WTC11 (cell line): Measurements from ENCODE around the gene EBF3. TPM values are rescaled to one million over a fixed set of nuclear protein-coding genes. Genes with fewer than 3 reads are reported as not detected.

Experiments used
- ATAC-seq: fragments of 200-7000 bp; cut with Tn5 transposase; 2 replicates; pipeline ENCODE4 v1.10.0; 2021; ENCODE audit warnings: mild to moderate bottlenecking, moderate library complexity
- CTCF ChIA-PET: fragments of 300-600 bp; sonication (Branson Sonifier 250); formaldehyde crosslinking; loops from one replicate; lab custom pipeline; 2021; ENCODE audit warnings: antibody characterized with exemption; lab: Charles Lee
- POLR2A ChIA-PET: fragments of 350-600 bp; sonication (Branson Sonifier 250); formaldehyde crosslinking; loops from one replicate; lab custom pipeline; 2021; ENCODE audit warnings: antibody characterized with exemption; lab: Charles Lee
- DNase-seq: peaks from one replicate; pipeline ENCODE4 v3.0.0; 2021; ENCODE audit warnings: low spot score
- H3K27ac Mint-ChIP-seq: 2 replicates; pipeline ENCODE4 v1.8.0; 2021; ENCODE audit warnings: mixed read lengths
- H3K27me3 Mint-ChIP-seq: 2 replicates; pipeline ENCODE4 v1.8.0; 2021; ENCODE audit warnings: low read depth, mild to moderate bottlenecking, moderate library complexity, mixed read lengths
- H3K36me3 Mint-ChIP-seq: 2 replicates; pipeline ENCODE4 v1.8.0; 2021; ENCODE audit warnings: mixed read lengths
- H3K4me1 Mint-ChIP-seq: 2 replicates; pipeline ENCODE4 v1.8.0; 2022; ENCODE audit warnings: mixed read lengths
- H3K4me3 Mint-ChIP-seq: 2 replicates; pipeline ENCODE4 v1.8.0; 2021; ENCODE audit warnings: mild to moderate bottlenecking, moderate library complexity, mixed read lengths
- H3K9me3 Mint-ChIP-seq: 2 replicates; pipeline ENCODE4 v1.8.0; 2021; ENCODE audit warnings: mixed read lengths
- CREM ChIP-seq: sonication (generic); formaldehyde crosslinking; IDR thresholded peaks from 2 replicates; pipeline ENCODE4 v1.8.1; 2022; ENCODE audit warnings: mild to moderate bottlenecking, missing genetic modification reagents, moderate library complexity
- ETV6 ChIP-seq: sonication (generic); formaldehyde crosslinking; IDR thresholded peaks from 2 replicates; pipeline ENCODE4 v1.8.1; 2022; ENCODE audit warnings: mild to moderate bottlenecking, missing genetic modification reagents
- FOXJ3 ChIP-seq: sonication (generic); formaldehyde crosslinking; IDR thresholded peaks from 2 replicates; pipeline ENCODE4 v1.9.0; 2021; ENCODE audit warnings: missing genetic modification reagents, mild to moderate bottlenecking, borderline replicate concordance
- GTF2I ChIP-seq: fragments of 250-450 bp; sonication (Bioruptor Pico); conservative IDR thresholded peaks from 2 replicates; pipeline ENCODE4 v1.4.0; 2021; ENCODE audit warnings: mild to moderate bottlenecking
- KAT7 ChIP-seq: sonication (generic); formaldehyde crosslinking; IDR thresholded peaks from 2 replicates; pipeline ENCODE4 v1.8.1; 2023; ENCODE audit warnings: missing genetic modification reagents, mild to moderate bottlenecking, borderline replicate concordance
- MYBL2 ChIP-seq: sonication (generic); formaldehyde crosslinking; IDR thresholded peaks from 2 replicates; pipeline ENCODE4 v1.8.1; 2023; ENCODE audit warnings: mild to moderate bottlenecking, moderate library complexity, missing genetic modification reagents
- NFATC4 ChIP-seq: fragments of 250-450 bp; sonication (Bioruptor Pico); IDR thresholded peaks from 2 replicates; pipeline ENCODE4 v1.9.0; 2021; ENCODE audit warnings: mild to moderate bottlenecking
- NR3C1 ChIP-seq: sonication (generic); formaldehyde crosslinking; conservative IDR thresholded peaks from 2 replicates; pipeline ENCODE4 v1.8.1; 2023; ENCODE audit warnings: low read depth, mild to moderate bottlenecking, missing genetic modification reagents
- SOX15 ChIP-seq: fragments of 250-450 bp; sonication (Bioruptor Pico); IDR thresholded peaks from 2 replicates; pipeline ENCODE4 v1.9.0; 2021; ENCODE audit warnings: mild to moderate bottlenecking
- SP1 ChIP-seq: sonication (generic); formaldehyde crosslinking; conservative IDR thresholded peaks from 2 replicates; pipeline ENCODE4 v1.8.1; 2022; ENCODE audit warnings: missing genetic modification reagents
- TEAD1 ChIP-seq: sonication (generic); formaldehyde crosslinking; IDR thresholded peaks from 2 replicates; pipeline ENCODE4 v1.8.0; 2022; ENCODE audit warnings: mild to moderate bottlenecking, missing genetic modification reagents
- ZNF232 ChIP-seq: sonication (generic); formaldehyde crosslinking; IDR thresholded peaks from 2 replicates; pipeline ENCODE4 v1.8.0; 2022; ENCODE audit warnings: mild to moderate bottlenecking, missing genetic modification reagents
- ZNF512 ChIP-seq: sonication (generic); formaldehyde crosslinking; IDR thresholded peaks from 2 replicates; pipeline ENCODE4 v1.8.1; 2022; ENCODE audit warnings: missing genetic modification reagents, borderline replicate concordance
- total RNA-seq: library from RNA; stranded (reverse); gene quantifications from 3 replicates; pipeline ENCODE4 v1.2.3, GENCODE V29; 2021
- TF ChIP-seq, protein P1 (sequence below): sonication (generic); formaldehyde crosslinking; IDR thresholded peaks from 2 replicates; pipeline ENCODE4 v1.8.1; 2023; ENCODE audit warnings: mild to moderate bottlenecking, missing genetic modification reagents, moderate library complexity
- TF ChIP-seq, protein P2 (sequence below): sonication (generic); formaldehyde crosslinking; conservative IDR thresholded peaks from 2 replicates; pipeline ENCODE4 v1.8.1; 2023; ENCODE audit warnings: mild to moderate bottlenecking, low read depth, missing genetic modification reagents, moderate library complexity

EBF3 gene
- total RNA-seq, 1 experiment from 2014 or later: 1.2 TPM

DNA sequence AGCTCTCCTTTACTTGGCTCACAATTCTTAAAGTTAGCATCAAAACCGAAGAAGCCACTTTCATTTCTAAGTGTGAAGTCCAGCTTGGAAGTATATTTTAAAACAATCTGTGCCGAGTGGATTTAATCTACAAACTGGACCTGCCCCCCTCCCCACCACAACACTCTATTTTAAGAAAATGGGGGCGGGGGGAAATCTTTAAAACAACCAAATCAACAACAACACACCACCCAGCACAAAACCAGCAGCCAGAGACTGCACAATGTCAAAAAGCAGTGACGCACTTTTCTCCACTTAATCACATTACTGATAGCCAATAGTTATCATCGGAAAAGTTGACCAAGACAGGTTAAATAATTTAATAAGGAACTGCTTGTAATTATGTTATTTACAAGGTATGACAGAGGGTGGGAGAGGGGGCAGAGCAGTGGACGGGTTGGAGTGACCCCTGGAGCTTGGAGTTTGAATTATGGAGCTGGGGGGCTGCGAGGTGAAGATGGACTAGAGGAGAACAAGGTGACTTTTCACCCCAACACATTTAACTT lies 2.8 kb downstream of the EBF3 start:
- H3K4me1 Mint-ChIP-seq: peaks cover 59% of the 10 kb centered on the region

DNA sequence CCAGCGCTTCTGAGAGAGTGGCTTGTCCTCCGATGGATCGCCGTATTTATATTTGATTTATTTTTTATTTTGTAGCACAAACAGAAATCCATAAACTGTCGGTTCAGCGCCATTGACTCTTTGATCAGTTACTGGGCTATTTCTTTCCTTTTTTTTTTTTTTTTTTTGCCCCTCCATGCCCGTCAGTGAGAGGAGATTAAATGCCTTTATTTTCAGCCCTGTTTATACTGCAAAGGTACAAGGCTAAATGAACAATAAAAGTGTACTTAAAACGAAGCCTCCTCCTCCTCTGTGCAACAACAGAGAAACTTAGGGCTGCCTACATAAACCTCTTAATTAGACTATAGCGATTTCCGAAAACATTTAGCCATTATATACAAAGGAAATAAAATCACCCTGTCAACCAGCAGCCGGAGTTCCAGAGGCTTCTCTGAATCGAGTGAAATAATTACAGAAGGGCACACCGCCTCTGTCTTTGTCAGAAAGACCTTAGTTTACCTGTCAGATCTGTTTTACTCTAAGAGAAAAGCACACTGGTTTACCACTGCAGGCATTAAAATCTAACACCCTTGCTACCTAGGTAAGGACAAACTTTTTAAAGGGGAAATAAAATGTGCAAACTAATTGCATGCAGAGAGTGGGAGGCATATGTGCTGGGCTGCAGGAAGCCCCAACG lies 3.5 kb downstream of the EBF3 start:
- Mint-ChIP-seq H3K4me3 (peak overlapping the region; percentile 69), H3K36me3 (no peaks in the 10 kb centered on the region), H3K27me3 (peaks cover 86% of the 10 kb centered on the region), H3K4me1 (peaks cover 60% of the 10 kb centered on the region), H3K9me3 (no peaks in the 10 kb centered on the region), H3K27ac (no peak overlapping the region)
- ATAC-seq (no peak), DNase-seq (no peak)
- ChIA-PET POLR2A (interaction anchor here (0.9 to 1.0 kb wide), 2 partner anchors 11 to 150 kb away, joined by 3 to 4 read pairs; partner anchors contain the start of gene C10orf143), CTCF (interaction anchor here (0.6 to 1.7 kb wide), 5 partner anchors 8 to 167 kb away, joined by 3 to 6 read pairs (median 4); no protein-coding TSS in a partner anchor)
- TF ChIP-seq, protein P1, sequence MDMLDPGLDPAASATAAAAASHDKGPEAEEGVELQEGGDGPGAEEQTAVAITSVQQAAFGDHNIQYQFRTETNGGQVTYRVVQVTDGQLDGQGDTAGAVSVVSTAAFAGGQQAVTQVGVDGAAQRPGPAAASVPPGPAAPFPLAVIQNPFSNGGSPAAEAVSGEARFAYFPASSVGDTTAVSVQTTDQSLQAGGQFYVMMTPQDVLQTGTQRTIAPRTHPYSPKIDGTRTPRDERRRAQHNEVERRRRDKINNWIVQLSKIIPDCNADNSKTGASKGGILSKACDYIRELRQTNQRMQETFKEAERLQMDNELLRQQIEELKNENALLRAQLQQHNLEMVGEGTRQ (CRISPR knock-in tag): no peak
- TF ChIP-seq, protein P2, sequence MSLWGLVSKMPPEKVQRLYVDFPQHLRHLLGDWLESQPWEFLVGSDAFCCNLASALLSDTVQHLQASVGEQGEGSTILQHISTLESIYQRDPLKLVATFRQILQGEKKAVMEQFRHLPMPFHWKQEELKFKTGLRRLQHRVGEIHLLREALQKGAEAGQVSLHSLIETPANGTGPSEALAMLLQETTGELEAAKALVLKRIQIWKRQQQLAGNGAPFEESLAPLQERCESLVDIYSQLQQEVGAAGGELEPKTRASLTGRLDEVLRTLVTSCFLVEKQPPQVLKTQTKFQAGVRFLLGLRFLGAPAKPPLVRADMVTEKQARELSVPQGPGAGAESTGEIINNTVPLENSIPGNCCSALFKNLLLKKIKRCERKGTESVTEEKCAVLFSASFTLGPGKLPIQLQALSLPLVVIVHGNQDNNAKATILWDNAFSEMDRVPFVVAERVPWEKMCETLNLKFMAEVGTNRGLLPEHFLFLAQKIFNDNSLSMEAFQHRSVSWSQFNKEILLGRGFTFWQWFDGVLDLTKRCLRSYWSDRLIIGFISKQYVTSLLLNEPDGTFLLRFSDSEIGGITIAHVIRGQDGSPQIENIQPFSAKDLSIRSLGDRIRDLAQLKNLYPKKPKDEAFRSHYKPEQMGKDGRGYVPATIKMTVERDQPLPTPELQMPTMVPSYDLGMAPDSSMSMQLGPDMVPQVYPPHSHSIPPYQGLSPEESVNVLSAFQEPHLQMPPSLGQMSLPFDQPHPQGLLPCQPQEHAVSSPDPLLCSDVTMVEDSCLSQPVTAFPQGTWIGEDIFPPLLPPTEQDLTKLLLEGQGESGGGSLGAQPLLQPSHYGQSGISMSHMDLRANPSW (CRISPR knock-in tag): no peak
- TF ChIP-seq CREM (CRISPR knock-in tag) (no peak), SP1 (CRISPR knock-in tag) (no peak), MYBL2 (no peak), ZNF232 (no peak), FOXJ3 (no peak), TEAD1 (CRISPR knock-in tag) (no peak), ZNF512 (no peak), NR3C1 (CRISPR knock-in tag) (no peak), GTF2I (CRISPR knock-in tag) (no peak), SOX15 (CRISPR knock-in tag) (no peak), NFATC4 (no peak), KAT7 (CRISPR knock-in tag) (no peak)

More for the DNA sequence above, 2.8 kb downstream of the EBF3 start:
- ChIA-PET POLR2A (interaction anchor here (1.0 kb wide), 1 partner anchor 150 kb away, joined by 4 read pairs; the partner anchor contains the start of gene C10orf143), CTCF (interaction anchor here (1.0 kb wide), 1 partner anchor 34 kb away, joined by 3 read pairs; no protein-coding TSS in a partner anchor)
- TF ChIP-seq FOXJ3: no peak
- no peak for TF ChIP-seq ETV6 (CRISPR knock-in tag)
- TF ChIP-seq ZNF512: no peak
- H3K9me3 Mint-ChIP-seq: no peaks in the 10 kb centered on the region
- DNase-seq (no peak), ATAC-seq (no peak)
- H3K27ac Mint-ChIP-seq: no peak overlapping the region
- peaks cover 86% of the 10 kb centered on the region for H3K27me3 Mint-ChIP-seq
- H3K4me3 Mint-ChIP-seq: peak overlapping the region; percentile 69
- H3K36me3 Mint-ChIP-seq: no peaks in the 10 kb centered on the region
